HG03280 (cell line): ENCODE data around the gene CDKN3.

Source experiments
- ATAC-seq: cut with Tn5 transposase; IDR thresholded peaks from one replicate; pipeline ENCODE4 v1.9.1; 2021; ENCODE audit warnings: mild to moderate bottlenecking, moderate library complexity; ENCODE audit not compliant: unreplicated experiment

The CDKN3 gene, protein sequence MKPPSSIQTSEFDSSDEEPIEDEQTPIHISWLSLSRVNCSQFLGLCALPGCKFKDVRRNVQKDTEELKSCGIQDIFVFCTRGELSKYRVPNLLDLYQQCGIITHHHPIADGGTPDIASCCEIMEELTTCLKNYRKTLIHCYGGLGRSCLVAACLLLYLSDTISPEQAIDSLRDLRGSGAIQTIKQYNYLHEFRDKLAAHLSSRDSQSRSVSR

DNA sequence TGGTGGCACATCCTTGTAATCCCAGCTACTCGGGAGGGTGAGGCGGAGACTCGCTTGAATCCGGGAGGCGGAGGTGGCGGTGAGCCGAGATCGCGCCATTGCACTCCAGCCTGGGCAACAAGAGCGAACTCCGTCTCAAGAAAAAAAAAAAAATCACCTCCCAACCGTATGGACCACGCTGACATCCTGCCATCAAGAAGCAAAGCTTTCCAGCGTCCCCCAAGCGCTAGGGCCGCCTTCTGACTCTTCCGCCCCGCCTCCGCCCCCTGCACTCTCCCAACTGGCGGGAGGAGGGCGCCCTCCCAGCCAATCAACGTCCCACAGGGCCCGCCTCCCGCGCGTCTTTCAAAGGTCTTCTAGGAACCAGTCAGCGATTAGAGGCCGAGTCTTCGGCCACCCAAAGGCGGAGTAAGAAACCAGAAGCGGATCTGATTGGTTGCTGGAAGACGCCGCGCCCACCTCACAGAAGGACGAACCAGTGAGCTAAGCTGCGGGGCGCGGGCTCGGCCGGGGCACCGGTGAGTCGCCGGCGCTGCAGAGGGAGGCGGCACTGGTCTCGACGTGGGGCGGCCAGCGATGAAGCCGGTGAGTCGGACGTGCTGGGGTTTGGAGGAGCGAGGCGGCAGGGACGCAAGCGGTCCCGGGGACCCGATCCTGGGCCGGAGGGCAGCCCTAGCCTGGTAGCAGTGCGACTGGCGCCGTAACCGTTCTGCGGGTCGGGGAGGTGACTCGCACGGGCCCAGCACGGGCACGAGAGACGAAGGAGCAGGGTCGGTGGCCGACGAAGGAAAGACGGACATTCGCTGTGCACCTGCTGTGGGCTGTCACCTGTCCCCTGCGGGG, at the start of gene CDKN3:
CDKN3 (plus strand) TSS at position 515 of the 843 bp plus-strand sequence; CDS start at position 577, 62 bp downstream.
- ATAC-seq = peak; percentile 96

DNA sequence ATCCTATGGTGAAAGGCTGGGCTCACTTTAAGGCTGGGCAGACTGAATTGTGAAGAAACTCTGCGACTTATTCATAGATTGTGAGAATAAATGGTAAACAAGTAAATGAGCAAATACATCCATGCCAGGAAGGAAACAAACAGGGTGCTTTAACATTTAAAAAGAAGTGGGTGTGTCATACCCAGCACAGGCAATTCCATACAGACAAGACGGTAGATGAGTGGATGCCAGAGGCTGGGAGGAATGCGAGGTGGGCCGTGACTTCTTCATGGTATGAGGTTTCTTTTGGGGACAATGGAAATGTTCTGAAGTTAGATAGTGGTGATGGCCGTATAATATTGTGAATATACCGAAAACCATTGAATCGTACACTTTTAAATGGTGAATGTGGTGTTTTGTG, 49.8 kb upstream of the CDKN3 start:
- no peak for ATAC-seq

DNA sequence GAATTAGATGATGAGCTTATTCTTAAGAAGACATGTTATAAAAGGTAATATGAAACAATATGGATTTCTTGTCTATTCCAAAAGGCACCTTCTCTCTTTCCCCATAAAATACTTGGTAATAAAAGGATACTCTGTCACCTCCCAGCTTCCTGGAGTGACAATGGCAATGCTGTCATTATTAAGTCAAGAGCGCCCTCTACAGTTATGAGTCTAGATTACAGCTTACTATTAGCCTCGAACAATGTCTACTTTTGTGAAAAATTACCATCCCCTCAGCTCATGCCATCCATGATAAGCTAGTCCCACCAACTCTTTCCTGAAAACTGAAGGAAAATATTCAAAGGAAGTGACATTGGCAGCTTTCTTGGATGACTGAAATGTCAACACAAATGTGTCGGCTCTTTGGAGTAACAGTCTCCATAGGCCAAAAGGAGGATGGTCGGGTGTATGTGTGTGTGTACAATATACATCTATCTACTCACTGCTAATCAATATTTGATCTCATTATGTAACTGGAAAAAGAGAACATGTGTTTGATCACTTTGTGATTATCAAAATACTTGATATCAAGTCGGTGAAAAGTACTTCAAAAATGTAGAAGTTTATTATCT, 48.7 kb upstream of the CDKN3 start:
- no peak for ATAC-seq

DNA sequence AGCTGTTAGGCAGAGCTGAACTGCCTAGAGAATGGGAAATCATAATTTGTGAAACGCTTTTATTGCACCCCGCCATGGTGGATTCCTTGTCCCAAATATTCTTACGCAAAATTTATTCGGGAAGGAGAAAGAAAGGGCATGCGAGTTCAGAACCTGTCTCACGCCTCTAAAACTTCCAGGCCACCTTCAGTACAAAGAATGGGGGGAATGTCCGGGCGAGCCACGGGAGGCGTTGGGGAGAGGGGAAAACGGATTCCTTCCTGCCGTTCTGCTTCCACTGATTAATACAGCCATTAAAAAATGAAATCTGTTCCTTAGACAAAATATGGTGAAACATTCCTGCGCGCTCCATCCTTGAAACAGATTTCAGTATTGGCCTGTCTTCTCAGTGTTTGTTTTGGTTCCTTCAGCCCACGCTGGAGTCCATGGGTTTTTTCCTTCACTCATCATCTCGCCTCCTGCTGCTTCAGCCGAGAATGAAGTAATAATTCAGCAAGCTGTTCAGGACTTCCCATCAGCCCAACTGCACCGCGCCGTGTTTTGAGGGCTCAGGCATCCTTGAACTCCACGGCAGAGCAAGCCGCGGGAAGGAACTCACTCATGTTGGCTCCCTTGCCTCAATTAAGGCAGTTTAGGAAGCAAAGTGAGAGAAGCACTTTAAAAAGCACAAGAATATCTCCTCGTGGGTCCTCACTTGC, 47.7 kb upstream of the CDKN3 start:
- ATAC-seq = no peak

DNA sequence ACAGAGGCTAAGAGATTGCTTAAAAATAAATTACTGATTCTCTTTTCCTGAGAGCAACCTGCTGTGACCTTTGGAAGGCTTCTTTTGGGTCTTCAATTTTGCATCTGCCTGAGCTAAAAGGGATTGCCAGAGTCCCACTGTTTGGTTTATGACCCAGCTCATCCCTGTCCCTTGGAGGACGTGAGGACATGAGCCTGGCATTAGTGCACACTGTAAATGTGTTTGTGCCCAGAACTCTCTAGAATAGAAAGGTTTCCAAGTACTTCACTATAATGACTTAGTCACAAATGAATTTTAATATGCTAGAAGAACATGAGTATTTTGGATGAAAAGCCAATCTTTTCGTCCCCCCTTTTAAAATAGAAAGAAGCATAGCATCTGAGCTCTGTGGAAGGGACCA, 47.1 kb upstream of the CDKN3 start:
- no peak for ATAC-seq

DNA sequence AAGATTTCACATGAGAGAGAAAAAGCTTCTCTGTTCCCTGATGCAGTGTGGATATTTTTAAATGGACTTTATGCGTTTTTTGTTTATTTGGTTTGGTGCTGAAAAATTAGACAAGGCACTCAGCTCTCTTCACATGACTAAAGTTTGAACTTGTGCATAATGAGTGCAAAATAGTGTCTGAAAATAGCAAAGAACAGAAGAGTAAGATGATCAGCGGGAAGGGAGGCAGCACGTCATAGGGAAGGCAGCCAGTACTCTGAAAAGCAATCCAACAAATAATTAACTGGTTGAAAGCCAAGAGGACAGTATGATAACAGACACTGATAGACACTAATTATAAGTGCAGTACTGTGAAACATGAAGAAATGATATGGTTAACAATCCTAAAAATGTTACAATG, 46.6 kb upstream of the CDKN3 start:
- no peak for ATAC-seq

DNA sequence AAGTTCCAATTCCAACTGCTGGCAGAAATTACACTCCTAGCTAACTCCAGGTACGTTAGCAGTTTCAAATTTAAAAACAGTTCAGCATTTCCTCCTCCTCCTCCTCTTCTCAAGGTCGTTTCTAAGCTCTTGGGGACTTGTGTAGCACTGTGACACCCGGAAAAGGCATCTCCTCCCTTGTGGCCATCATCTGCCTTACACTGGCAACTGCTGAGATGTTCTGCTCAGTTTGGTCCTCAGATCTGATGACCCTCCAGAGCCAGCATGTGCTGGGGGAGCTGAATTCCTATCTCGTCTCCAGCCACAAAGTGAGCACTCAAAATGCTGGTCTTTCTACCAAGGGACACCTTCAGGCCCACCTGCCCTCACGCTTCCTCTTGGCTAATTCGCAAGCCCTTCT, 43.5 kb upstream of the CDKN3 start:
- no peak for ATAC-seq

DNA sequence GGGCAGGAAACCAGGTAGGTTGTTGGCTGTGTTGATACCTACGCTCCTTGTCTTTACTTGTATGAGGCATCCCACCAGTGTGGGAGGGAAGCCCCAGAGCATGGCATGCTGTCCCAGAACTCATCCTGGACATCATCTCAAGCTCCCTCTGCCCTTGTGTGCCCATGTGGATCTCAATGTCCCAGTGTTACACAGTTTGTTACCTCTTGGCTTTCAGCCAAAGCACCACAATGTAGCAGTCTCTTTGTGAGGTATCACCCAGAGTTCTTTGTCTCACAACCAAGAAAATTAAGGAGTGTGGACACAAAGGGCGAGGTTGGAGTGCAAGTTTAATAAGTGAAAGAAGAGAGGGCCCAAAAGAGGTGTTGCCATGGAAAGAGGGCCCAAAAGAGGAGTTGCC, 43.1 kb upstream of the CDKN3 start:
- ATAC-seq = no peak

DNA sequence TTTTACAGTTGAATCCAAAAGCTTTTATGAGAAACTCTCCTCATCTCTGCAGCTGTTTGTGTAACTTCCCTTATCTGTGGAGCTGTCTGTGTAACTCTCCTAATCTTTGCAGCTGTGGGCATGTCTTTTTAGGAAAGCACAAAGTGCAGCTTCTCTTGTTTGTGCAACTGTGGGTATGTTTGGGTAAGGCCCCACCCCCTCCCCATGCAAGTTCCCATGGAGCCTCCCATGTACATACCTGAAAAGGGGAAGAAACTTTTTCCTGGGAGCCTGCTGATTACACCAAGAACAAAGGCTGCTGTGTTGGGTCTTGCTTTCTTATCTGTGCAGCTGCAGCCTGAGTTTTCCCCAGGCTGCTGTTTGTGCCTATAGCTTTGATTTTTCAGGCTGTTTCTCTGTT, 42.7 kb upstream of the CDKN3 start:
- ATAC-seq = no peak

DNA sequence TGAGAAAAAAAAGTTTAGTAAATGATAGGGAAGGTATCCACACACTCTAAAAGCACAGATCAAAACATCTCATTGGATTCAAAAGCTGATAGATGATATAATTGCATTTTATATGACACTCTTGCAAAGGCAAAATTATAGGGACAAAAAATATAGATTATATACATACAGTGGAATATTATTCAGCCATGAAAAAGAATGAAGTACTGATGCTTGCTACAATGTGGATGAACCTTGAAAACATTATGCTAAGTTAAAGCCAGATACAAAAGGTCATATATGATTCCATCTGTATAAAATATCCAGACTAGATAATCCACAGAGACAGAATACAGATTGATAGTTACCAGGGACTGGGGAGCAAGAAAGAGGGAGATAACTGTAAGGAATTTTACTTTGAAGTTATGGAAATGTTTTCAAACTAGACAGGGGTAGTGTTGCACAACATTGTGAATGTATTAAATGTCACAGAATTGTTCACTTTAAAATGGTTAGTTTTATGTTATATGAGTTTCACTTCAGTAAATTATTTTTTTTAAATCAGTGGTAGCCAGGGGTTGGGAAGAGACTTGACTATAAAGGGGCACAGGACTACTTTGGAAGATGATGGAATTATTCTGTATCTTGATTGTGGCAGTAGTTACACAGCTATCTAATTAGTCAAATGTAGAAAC, 41.7 kb upstream of the CDKN3 start:
- no peak for ATAC-seq

DNA sequence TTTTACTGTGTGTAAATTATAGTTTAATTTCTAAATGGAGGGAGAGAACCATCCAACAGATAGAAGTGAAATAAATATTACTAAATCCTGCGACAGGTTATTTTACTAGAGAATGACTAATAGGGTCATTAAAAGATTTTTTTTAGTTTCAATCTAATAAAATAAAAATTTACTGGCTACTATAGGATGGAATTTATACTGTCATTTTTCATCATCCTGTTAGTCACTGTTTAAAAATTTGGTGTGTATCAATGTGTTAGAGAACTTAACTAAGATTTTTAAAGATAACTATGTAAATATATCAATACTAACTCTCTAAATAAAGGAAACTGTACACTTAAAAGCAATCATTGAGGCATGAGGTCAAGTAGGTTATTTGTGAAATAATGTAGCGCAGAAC, 41.1 kb upstream of the CDKN3 start:
- ATAC-seq = no peak

DNA sequence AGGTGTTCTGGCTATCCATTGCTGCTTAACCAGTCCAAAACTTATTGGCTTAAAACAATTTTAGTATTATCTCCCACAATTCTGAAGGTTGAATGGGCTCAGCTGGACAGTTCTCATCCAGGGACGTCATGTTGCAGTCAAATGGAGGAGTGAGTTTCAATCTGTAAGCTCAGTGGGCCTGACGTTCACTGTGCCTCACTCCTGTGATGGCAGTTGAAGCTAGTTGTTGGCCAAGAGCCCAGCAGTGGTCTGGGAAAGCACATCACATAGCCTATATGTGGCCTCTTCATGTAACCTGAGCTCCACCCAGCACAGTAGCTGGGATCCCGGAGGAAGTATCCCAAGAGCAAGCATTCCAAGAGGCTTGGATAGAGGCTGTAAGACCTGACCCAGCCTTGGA, 40.6 kb upstream of the CDKN3 start:
- no peak for ATAC-seq

DNA sequence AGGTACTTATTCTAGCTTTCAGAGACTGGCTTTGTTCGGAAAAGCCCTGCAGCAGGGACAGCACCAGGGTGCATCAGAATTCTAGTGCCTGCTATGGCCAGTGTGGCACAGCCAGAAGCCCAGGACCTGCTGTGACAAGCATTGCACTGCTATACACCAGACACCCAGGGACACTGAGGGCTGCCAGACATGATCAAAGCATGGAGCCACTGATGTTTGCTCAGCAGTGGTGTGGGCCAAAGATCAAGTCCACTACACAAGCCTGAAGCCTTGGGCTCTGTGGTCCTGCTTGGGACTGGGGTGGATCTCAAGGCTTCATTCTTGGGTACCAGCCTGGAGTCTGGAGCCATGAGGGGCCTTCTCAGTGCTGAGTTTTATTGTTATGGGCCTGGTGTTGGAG, 36.1 kb upstream of the CDKN3 start:
- ATAC-seq = no peak

DNA sequence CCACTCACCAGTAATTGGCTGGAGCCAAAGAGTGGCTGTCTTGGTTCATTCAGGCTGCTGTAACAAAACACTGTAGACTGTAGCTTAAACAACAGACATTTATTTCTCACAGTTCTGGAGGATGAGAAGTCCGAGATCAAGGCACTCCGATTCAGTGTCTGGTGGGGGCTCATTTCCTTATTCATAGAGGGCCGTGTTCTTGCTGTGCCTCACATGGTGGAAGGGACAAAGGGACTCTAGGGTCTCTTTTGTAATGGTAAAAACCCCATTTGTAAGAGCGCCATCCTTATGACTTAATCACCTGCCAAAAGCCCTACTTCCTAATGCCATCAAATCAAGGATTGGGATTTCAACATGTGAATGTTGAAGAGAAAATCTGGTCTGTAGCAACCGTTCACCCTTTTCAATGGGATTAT, 34.7 kb upstream of the CDKN3 start:
- ATAC-seq = no peak

DNA sequence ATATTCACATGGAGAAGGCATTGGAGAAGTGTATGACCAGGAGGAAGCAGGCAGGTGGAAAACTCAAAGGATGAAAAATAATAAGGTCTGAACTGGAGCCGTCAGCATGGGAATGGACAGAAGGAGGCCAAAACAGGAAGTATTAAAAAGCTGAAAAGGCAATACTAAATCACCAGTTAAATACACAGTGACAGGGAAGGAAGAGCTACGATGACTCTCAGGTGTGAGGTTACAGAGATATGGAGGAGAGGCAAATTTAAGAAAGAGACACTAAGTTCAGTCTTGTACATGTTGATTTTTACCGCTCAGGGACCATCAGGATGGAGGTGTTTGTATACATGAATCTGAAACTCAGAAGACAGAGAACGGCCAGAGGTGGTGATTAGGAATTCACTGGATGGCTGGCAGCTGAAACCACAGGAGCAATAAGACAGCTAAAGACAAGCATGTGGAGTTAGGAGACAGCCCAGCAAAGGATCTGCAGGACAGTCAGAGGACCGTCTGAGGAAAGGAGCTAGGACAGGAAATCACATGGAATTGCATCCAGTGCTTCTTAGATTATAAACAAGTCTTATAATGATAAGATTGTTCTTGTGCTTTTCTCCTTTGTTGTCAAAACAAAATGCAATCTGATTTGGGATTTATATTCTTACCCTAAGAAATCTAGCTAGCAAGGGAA, 33.9 kb upstream of the CDKN3 start:
- no peak for ATAC-seq

DNA sequence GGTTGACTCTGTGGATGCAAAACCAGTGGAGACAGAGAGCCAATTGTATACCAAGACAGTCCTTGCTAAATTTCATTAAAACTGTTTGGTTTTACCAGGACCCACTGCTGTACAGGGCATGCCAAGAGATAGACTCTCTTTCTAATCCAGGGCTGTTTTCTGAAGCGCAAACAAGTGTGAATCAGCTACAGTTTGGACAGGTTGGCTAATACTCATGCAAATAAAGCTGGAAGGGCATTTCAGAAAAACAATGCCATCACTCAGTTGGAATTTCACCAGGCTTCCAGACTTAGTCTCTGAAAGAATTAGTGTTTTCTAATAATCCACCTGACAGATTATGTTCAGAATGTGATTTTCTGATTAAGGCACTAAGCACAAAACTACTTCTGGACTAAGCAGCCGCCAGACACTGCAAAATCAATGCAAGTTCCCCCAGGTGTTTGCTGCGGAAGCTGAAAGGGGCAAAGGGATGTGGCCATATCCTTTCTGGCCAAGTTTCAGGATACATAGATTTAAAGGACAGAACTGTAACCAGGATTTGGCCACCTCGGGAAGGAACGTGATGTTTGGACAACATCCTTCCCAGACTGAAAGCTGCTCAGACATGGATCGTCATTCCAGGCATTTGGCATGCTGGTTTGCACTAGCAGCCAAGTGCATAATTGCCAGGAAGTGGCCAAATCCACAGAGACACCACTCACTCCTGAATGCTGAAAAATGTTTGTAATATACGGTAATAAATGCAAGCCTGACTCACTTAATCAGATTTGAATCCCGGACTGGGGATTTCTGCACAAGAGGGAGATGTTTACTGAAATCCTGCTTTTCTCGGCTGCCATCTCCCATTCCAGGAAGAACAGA, 32.0 kb upstream of the CDKN3 start:
- no peak for ATAC-seq

DNA sequence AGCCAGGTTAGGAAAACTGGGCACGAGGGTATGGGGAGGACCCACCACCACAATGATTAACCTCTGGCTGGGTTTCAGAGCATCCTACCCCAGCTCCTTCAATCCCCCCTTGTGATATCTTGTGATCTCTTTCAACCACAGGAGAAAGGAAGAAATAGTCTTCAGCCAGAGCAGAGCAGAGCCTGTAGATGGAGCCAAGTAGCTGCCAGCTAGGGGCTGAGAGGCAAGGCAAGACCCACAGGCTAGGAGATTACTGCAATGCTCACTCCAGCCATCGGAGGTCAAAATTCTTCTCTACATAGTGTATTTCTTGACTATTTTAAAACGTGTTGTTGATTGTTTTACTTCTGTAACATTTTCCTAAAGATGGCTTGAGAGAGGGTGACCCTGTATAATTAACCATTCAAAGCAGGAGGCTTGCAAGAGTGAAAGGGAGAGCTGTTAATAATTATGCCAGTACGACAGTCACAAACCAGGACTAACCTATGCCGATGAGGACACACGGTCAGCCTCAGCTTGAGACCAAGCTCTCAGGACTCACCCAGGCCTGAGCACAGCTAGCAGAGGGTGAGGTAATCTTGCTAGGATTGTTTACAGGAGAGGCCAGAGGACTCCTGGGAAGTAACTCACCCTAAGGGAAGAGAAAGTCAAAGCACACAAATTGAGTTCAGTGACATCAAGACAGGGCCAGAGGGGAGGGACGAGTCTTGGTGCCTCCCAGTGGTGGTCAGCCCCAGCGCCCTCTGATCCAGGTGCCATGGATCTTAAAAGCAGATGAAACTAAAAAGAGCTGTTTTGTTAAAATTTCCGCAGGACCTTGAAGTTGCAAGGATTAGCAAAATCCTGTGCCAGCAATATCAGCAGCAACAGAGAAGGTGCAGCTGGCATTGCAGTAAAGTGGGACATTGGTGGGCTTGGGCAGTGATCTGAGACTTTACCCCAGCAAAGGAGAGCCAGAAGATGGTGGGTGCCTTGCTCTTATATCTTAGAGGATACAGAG, 29.8 kb upstream of the CDKN3 start:
- ATAC-seq = peak; percentile 87

DNA sequence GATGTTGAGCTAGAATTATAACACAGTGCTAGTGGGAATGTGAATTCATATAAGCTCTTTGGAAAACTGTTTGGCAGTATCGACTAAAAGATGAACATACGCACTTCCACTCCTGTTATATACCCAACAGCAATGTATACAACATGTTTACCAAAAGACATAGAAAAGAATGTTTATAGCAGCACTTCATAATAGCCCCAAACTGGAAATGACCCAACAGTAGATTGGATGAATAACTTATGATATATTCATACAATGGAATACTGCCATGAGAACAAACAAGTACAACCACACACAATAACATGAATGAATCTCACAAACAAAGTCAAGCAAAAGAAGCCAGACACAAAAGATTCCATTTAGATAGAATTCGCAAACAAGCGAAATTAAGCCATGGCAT, 28.5 kb upstream of the CDKN3 start:
- no peak for ATAC-seq
